HG03354 (cell line): ENCODE measurements around the gene VWA5B2.

Experiments used
- ATAC-seq: cut with Tn5 transposase; IDR thresholded peaks from one replicate; pipeline ENCODE4 v1.9.1; 2021; ENCODE audit warnings: mild to moderate bottlenecking; ENCODE audit not compliant: unreplicated experiment, poor library complexity, severe bottlenecking

VWA5B2 gene

DNA sequence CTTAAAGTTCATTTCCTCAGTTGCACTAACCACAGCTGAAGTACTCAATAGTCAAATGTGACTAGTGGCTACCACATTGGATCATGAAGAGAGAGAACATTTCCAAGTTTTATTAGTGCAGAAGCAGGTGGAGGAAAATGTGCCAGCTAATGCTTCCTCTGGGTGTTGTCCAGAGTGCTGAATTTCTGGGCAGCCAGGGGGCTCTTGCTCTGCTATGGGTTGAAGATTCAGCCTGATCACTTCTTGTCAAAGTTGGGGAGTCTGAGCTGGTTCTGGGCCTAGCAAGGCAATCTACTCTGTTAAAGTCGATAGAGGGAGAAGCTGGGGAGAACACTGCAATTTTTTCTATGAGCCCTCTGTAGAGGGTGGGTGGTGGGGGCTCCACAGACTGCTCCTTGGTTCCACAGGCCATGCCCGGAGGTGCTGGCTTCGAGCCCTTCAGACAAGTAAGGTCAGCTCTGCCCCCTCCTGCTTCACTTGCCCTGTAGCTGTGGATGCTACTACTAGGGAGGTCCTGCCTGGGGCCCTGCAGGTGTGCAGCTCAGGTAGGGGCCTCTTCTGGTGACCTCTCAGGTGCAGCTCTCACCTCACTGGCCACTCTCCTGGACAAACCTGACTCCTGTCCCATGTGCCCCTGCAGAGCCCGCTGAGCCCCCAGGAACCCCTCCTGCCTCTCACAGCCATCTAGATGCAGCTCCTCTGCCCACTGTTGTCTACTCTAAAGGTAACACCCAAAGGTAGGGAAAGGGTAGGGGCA lies 11.2 kb downstream of the VWA5B2 start:
- no peak for ATAC-seq

DNA sequence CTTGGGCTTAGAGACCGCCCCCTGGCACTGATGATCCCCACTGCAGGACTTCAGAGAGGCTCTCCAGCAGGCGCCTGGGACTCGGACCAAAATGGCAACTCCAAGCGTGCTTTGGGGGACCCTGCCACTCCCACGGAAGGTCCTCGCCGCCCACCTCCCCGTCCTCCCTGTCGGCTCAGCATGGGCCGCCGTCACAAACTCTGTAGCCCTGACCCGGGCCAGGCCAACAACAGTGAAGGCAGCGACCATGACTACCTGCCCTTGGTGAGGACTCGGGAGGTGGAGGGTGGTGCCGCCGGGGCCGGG lies 11.7 kb downstream of the VWA5B2 start:
- no peak for ATAC-seq

DNA sequence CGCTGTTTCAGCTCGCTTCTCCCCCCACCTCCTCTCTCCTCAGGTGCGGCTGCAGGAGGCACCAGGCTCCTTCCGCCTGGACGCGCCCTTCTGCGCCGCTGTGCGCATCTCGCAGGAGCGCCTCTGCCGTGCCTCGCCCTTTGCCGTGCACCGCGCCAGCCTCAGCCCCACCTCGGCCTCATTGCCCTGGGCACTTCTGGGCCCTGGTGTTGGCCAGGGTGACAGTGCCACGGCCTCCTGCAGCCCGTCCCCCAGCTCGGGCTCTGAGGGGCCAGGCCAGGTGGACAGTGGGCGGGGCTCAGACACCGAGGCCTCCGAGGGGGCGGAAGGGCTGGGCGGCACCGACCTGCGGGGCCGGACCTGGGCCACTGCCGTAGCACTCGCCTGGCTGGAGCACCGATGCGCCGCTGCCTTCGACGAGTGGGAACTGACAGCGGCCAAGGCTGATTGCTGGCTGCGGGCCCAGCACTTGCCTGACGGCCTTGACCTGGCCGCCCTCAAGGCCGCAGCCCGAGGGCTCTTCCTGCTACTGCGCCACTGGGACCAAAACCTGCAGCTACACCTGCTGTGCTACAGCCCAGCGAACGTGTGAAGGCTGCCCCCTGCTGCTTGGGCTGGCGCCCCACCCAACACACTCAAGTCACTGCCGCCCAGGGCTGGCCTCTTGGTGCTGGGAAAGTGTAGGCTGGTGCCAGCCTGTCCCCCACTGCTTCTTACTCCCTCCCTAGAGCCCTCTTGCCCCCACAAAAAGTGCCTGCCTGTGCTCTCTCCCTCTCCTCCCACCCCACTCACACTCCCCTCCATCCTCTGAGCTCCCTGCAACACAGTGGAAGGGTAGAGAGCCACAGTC lies 12.3 kb downstream of the VWA5B2 start:
- no peak for ATAC-seq

DNA sequence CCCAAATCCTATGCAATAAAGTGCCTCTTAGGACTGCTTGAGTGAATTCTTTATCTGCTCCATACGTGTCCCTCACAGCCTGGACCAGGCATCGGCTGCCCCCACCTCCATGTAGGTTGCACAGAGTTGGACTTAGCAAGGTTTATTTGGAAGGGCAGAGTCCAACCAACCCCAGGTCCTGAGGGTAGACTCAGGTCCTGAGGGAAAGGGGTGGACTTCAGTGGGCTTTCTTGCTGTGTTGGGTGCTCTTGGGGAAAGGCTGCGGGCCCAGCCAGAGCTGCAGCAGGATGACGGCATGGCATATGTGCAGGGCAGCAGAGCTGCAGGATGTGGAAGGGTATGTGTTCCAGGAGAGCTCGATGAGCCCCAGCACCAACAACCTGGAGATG lies 12.9 kb downstream of the VWA5B2 start:
- ATAC-seq, result no peak

DNA sequence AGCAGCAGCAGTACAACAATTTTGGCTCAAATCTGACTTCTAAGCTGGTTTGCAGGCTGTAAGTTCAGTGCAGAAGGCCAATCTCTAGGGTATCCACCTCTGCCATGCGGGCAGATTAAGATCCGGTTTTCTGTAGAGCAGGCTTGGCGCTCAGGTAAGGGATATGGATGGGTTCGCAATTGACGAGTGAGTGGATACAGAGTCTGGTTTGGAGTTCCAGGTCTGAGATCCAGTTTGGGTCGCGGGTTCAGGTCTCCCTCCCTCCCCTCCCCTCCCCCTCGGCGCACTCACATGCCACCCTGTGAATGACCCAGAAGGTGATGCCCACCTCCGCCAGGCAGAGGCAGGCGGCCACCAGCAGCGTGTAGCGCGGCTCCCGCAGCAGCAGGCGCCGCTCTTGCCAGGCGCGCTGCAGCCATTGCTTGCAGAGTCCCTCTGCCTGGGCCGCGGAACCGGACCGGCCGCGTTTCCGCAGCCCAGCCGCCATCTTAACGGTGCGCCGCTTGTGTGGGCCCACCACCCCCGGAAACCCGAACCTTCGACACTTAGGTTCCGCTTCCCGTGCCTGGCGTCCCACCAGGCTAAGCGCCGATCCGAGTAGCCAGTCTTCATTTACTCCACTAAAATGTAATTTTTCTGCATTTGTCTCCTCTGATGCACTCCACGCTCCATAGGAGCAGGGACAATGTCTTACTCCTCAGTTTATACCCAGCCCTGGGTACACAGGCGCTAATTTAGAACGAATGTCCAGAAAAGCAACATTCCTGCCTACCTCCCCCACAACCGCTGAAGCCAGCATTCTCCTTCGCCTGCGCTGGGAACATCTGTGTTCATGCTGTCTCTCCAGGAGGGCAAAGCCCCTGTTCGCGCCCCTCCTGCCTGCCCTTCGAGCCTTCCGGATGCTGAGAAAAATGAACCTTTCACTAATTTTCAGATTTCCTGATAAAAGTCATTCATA lies 19.3 kb downstream of the VWA5B2 start, which contains the start of gene ALG3:
Gene ALG3, minus strand, starts transcription at position 509 of the 958 bp plus-strand sequence. Its CDS starts 22 bp downstream, at position 487.
- peak; percentile 58 for ATAC-seq

DNA sequence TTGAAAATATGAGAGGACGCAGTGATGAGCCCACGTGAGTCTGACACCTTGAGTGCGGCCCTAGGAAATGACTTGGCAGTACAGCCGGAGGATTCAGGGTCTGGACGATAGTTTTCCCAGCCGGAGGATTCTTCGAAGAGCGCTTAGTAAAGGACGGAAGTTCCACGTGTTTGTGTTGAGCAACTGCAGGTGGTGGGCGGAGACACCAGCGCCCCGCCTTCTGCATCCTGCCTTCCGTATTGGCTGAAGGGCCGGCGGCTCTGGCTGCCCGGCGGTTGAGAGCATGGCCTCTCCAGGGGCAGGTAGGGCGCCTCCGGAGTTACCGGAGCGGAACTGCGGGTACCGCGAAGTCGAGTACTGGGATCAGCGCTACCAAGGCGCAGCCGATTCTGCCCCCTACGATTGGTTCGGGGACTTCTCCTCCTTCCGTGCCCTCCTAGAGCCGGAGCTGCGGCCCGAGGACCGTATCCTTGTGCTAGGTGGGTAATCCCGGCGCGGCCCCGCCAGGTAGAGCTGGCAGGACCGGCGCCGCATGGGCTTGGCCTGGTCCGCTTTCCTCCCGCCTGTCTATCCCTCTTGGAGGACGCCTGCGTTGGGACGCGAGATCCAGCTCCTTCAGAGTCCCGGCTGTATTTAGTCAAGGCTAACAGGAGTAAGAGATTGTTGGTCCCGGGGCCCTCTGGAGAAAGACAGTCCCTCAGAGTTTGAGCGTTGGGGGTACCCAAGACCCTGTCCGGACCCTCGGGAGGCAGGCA lies 20.2 kb downstream of the VWA5B2 start, which contains the start of gene EEF1AKMT4:
Gene EEF1AKMT4, plus strand, starts transcription at position 261 of the 755 bp plus-strand sequence. Its CDS starts 23 bp downstream, at position 284.
- ATAC-seq, result peak; percentile 91

DNA sequence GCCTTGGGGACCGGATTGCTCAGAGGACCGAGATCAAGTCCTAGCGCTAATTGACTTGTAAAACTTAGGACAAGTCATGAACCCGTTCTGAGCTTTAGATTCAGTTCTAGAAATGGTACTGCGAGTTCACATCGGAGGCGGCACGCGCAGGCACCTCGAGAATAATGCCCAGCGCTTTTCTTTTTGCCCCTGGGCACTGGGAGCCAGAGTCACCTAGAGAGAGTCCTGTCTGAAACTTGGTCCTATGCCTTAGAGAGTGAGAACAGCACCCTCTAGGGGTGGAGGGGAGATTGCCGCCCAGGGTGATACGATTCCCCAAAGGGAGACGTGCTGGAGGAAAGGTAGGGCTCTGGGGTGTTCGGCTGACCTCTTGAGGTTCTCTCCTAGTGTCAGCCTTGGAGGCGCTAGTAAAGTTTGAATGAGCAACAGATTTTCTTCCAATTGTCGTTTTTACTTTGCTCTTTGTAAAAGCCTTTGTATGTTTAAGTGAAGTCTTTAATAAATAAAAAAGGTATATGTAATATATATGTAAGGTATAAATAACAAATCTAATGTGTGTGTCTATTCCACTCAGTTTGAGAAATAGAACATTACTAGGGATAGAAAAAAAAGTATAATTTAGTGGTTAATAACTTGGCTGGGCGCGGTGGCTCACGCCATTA lies 20.9 kb downstream of the VWA5B2 start:
- peak; percentile 68 for ATAC-seq

DNA sequence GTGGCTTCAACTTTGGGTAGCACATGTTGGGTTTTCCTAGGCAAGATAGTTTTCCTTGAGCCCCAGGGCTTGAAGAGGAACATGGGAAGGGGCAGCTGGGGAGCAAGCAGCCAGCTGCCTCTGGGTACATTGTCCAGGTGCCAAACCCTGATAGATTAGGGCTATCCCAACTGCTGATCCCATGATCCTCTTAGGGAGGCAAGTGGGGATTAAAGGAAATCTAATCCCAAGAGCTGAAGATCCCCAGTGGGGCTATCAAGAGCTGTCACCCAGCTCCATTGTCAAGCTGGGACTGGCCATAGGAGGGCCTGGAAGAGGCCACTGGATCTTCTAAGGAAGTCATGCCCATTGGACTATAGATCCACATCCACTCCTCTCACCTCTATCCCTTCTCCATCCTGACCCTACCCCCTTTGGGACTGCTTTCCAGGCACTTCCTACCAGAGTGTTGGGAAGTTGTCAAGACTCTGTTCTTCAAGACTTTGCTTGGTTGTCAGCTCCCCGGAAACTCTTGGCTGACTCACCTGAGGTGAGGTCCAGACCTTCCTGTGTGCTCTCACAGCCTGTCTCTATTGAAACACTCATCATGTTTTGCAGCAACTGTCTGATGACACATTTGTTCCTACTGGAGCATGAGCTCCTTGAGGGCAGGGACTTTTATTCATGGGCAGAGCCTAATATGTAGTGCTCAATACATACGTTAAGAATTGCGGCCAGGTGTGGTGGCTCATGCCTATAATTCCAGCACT lies 26.1 kb downstream of the VWA5B2 start:
- ATAC-seq, result no peak

DNA sequence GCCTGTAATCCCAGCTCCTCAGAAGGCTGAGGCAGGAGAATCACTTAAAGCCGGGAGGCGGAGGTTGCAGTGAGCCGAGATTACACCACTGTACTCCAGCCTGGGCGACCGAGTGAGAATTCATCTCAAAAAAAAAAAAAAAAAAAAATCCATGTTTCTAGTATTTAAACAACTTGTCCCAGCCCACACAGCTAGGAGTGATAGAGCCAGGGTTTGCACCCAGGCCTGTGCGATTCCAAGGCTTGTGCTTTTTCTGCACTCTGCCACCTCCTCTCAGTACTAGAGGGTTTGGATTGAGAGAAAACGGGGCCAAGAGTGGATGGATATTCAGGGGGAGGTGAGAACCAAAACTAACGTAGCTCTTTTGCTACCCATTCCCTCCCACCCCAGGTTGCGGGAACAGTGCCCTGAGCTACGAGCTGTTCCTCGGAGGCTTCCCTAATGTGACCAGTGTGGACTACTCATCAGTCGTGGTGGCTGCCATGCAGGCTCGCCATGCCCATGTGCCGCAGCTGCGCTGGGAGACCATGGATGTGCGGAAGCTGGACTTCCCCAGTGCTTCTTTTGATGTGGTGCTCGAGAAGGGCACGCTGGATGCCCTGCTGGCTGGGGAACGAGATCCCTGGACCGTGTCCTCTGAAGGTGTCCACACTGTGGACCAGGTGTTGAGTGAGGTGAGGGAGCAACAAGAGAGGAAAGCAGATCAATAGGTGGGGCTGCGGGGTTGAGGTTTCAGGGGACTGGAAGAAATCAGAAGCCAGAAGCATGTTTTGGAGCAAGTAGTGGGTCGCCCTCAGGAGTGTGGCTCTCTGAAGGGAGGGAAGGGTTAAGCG lies 27.9 kb downstream of the VWA5B2 start:
- no peak for ATAC-seq

DNA sequence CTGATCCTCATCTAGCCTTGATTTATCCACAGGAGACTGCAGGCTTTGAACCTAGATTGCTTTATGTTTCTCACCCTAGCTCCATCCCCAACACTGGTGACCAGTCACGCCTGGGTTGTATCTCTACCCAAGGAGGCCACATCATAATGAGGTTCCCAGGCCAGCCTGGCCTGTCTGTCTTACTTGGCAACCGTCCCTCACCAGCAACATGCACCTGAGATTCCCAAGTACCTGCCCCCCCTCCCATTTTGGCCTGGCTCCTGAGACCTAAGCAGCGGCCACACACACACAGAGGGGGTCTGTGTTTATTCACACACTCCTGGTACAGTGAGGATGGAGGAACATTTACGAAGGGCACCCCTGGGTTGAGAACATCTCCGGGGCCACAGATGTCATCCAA lies 29.5 kb downstream of the VWA5B2 start:
- ATAC-seq, result no peak

DNA sequence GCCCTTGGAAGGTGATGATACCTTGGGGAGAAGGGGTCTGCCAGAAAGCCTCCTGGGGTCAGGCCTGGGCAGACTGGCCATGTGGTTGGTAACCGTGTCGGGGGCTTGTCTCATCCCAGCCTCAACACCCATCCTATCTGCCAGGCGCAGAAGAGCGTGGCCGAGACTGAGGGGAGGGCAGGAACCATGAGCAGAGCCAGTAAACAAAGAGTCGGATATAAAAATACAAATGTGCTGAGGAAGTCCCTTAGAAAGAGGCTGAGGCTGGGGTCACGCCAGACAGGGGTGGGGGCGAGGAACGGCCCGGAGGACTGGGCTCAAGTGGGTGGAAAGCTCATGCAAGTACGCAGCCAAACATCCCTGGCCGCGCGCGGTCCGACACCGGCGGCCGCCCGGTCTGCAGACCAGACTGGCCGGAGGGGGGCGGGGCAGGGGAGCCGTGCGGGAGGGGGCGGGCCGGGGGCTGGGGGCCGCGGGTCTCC lies 30.1 kb downstream of the VWA5B2 start:
- no peak for ATAC-seq

DNA sequence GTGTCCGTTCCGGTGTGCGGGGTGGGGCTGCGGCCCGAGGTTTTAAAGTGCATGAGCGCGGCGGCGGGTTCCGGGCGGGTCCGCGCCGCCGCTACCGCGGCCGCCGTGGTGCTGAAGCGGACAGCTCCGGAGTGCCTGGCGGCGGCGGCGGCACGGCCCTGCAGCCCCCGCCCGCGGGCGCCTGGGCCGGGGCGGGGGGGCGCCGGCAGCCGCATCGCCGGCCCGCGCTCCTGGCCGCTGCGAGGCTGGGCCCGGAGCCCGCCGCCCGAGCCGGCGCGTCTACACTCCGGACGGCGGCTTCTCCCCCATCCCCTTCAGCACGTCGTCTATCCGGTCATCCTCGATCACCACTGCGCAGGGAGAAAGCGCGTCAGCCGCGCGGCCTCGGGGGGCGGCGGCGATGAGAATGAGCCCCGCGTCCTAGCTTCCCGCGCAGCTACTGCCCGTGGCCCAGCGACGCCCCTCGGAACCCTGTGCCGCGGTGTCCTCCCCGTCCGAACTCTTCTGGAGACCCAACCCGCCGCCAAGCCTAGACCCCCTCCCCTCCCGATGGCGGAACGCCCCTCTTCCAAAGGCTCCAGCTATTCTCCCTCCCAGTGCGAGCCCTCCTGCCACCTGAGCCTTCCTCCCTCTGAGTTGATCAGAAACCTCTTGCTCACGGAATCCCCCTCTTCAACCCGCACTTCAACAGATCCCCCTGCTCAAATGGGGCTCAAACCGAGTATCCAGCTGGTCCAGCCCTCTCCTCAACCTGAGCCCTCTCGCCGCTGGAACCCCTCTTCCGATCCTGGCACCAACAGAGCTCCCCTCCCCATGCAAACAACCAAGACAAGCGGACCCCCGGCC lies 30.7 kb downstream of the VWA5B2 start:
- no peak for ATAC-seq

DNA sequence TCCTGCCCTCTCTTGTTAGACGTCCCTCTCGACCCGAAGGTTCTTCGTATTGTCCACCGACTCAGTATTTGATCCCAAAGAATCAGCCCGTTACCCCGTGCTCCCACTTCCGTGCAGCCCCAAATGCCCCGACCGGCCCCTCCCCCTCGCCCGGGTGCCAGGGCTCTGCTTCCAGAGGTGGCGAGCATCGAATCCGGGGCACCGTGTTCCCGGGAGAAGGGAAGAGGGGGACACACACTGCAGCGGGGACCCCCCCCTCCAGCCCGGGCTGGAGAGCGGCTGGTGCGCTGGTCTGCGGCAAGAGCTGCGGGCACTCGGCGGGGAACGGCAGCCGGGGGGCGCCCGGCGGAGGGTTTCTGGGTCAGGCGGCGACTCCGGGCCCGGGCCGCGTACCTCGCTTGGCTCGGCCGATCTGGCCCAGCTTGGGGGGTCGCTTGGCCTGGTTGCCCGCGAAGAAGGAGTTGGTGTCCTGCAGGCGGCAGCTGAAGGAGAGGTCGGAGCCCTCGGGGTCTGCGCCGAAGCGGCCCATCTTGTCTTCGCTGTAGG lies 31.4 kb downstream of the VWA5B2 start:
- ATAC-seq, result peak; percentile 3

DNA sequence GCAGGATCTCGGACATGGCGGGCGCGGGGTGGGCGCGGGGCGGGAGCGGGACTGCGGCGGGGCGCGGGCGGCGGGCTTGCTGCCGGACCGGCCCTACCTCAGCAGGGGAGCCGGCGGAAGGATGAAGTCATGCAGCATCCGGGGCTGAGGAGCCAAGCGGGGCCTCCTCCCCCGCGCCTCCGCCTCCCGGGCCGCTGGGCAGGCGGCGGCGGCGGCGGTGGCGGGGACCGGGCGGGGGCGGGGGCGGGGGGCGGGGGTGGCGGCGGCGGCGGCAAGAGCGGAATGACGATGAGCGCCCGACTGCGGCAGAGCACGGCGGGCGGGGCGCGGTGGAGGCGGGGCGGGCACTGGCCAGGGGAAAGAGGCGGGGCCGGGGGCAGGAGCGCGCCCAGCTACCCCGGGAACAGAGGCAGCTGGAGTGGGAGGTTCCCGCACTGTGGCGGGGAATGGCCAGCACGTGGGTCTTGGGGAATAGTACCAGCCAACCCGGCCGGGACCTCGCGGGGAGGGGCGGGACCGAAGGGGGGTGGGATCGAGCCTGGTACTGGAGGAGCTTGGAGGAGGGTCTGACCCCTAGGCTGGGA lies 32.0 kb downstream of the VWA5B2 start, which contains the start of gene CAMK2N2:
Gene CAMK2N2, minus strand, starts transcription at position 284 of the 584 bp plus-strand sequence. Its CDS starts 268 bp downstream, at position 16.
- ATAC-seq, result peak; percentile 65
